H9 (cell line): ENCODE measurements around the gene ACSL3. TPM values are rescaled to one million over a fixed set of nuclear protein-coding genes. Genes with fewer than 3 reads are reported as not detected.

Experiments used
- DNase-seq: peaks from one replicate; pipeline ENCODE4 v3.0.0-alpha.2; 2017
- H2AFZ ChIP-seq: one replicate; pipeline ENCODE4 v1.6.1; 2013; ENCODE audit warnings: mild to moderate bottlenecking, low read length, control low read depth, moderate library complexity
- H2AK5ac ChIP-seq: 2 replicates; pipeline ENCODE4 v1.6.1; 2013; ENCODE audit warnings: low read length, control low read depth, mixed read lengths; ENCODE audit not compliant: insufficient read length
- H2BK120ac ChIP-seq: one replicate; pipeline ENCODE4 v1.6.1; 2013; ENCODE audit warnings: low read depth, mild to moderate bottlenecking, low read length, control low read depth, inconsistent platforms; ENCODE audit not compliant: poor library complexity, severe bottlenecking
- H2BK12ac ChIP-seq: 2 replicates; pipeline ENCODE4 v1.6.1; 2013; ENCODE audit warnings: low read length, control low read depth, mixed read lengths, low read depth; ENCODE audit not compliant: insufficient read length
- H2BK15ac ChIP-seq: 2 replicates; pipeline ENCODE4 v1.6.1; 2013; ENCODE audit warnings: low read depth, low read length, control low read depth
- H2BK20ac ChIP-seq: one replicate; pipeline ENCODE4 v1.6.1; 2013; ENCODE audit warnings: low read depth, mild to moderate bottlenecking, low read length, control low read depth, inconsistent platforms; ENCODE audit not compliant: poor library complexity, severe bottlenecking
- H2BK5ac ChIP-seq: 2 replicates; pipeline ENCODE4 v1.6.1; 2013; ENCODE audit warnings: low read length, control low read depth, mixed read lengths; ENCODE audit not compliant: insufficient read length
- H3K14ac ChIP-seq: 2 replicates; pipeline ENCODE4 v1.6.1; 2013; ENCODE audit warnings: low read length, control low read depth; ENCODE audit not compliant: insufficient read depth
- H3K18ac ChIP-seq: 2 replicates; pipeline ENCODE4 v1.6.1; 2013; ENCODE audit warnings: low read depth, mild to moderate bottlenecking, mixed read lengths, low read length, control low read depth; ENCODE audit not compliant: insufficient read length
- H3K23ac ChIP-seq: 2 replicates; pipeline ENCODE4 v1.6.1; 2013; ENCODE audit warnings: low read length, control low read depth, mixed read lengths, low read depth; ENCODE audit not compliant: insufficient read length
- H3K23me2 ChIP-seq: 2 replicates; pipeline ENCODE4 v1.6.1; 2013; ENCODE audit warnings: low read depth, mild to moderate bottlenecking, mixed read lengths, low read length, control low read depth; ENCODE audit not compliant: insufficient read length, poor library complexity, severe bottlenecking
- H3K27ac ChIP-seq: 2 replicates; pipeline ENCODE4 v1.5.1; 2013; ENCODE audit warnings: low read length, control low read depth, mixed read lengths, low read depth; ENCODE audit not compliant: insufficient read length
- H3K27me3 ChIP-seq: 2 replicates; pipeline ENCODE4 v1.6.1; 2013; ENCODE audit warnings: low read length, control low read depth, inconsistent platforms; ENCODE audit not compliant: insufficient read depth
- H3K4ac ChIP-seq: 2 replicates; pipeline ENCODE4 v1.6.1; 2013; ENCODE audit warnings: low read depth, mild to moderate bottlenecking, control low read depth, inconsistent platforms, low read length, moderate library complexity
- H3K4me1 ChIP-seq: 2 replicates; pipeline ENCODE4 v1.6.1; 2013; ENCODE audit warnings: low read length, control low read depth, inconsistent platforms; ENCODE audit not compliant: insufficient read depth
- H3K4me2 ChIP-seq: 2 replicates; pipeline ENCODE4 v1.6.1; 2013; ENCODE audit warnings: low read length, control low read depth, mixed read lengths; ENCODE audit not compliant: insufficient read length, insufficient read depth
- H3K56ac ChIP-seq: 2 replicates; pipeline ENCODE4 v1.6.1; 2013; ENCODE audit warnings: low read depth, mild to moderate bottlenecking, mixed read lengths, low read length, control low read depth; ENCODE audit not compliant: insufficient read length
- H3K79me1 ChIP-seq: 2 replicates; pipeline ENCODE4 v1.6.1; 2013; ENCODE audit warnings: low read depth, mild to moderate bottlenecking, moderate library complexity, low read length, control low read depth, inconsistent platforms; ENCODE audit not compliant: insufficient read depth, poor library complexity, severe bottlenecking
- H3K79me2 ChIP-seq: 2 replicates; pipeline ENCODE4 v1.6.1; 2013; ENCODE audit warnings: low read length, control low read depth, inconsistent platforms; ENCODE audit not compliant: insufficient read depth
- H3K9ac ChIP-seq: 2 replicates; pipeline ENCODE4 v1.6.1; 2013; ENCODE audit warnings: low read length, control low read depth, mixed read lengths; ENCODE audit not compliant: insufficient read length; ENCODE audit errors: extremely low read depth
- H3K9me3 ChIP-seq: one replicate; pipeline ENCODE4 v1.6.1; 2013; ENCODE audit warnings: low read depth, low read length, inconsistent platforms; ENCODE audit not compliant: control insufficient read depth
- H3T11ph ChIP-seq: one replicate; pipeline ENCODE4 v1.6.1; 2013; ENCODE audit warnings: mild to moderate bottlenecking, low read length, control low read depth, inconsistent platforms
- H4K20me1 ChIP-seq: one replicate; pipeline ENCODE4 v1.6.1; 2013; ENCODE audit not compliant: control insufficient read depth, insufficient read length, insufficient read depth
- H4K5ac ChIP-seq: 2 replicates; pipeline ENCODE4 v1.6.1; 2013; ENCODE audit warnings: low read depth, mild to moderate bottlenecking, mixed read lengths, low read length, control low read depth; ENCODE audit not compliant: insufficient read length
- H4K8ac ChIP-seq: replicated peaks from 2 replicates; pipeline ENCODE4 v1.6.1; 2013; ENCODE audit warnings: low read length, control low read depth, mixed read lengths, low read depth; ENCODE audit not compliant: insufficient read length
- H4K91ac ChIP-seq: 2 replicates; pipeline ENCODE4 v1.6.1; 2013; ENCODE audit warnings: low read depth, mild to moderate bottlenecking, moderate library complexity, mixed read lengths, low read length, control low read depth; ENCODE audit not compliant: insufficient read length
- H3K27ac Mint-ChIP-seq, 3 experiments: 2 replicates in 2 of 3; 3 replicates in 1 of 3; pipeline ENCODE4 v1.8.0; 2020 to 2021; ENCODE audit warnings: mixed read lengths in 3 of 3, mild to moderate bottlenecking in 1 of 3, moderate library complexity in 1 of 3
- H3K27me3 Mint-ChIP-seq: 2 replicates; pipeline ENCODE4 v1.8.0; 2021; ENCODE audit warnings: low read depth, mild to moderate bottlenecking, moderate library complexity, mixed read lengths
- H3K36me3 Mint-ChIP-seq, 3 experiments: 2 replicates in 2 of 3; 3 replicates in 1 of 3; pipeline ENCODE4 v1.8.0; 2020 to 2021; ENCODE audit warnings: low read depth in 3 of 3, mixed read lengths in 3 of 3; ENCODE audit not compliant: insufficient read depth in 1 of 3
- H3K4me1 Mint-ChIP-seq, 2 experiments: 2 replicates each; pipeline ENCODE4 v1.8.0; 2020; ENCODE audit warnings: mixed read lengths in 2 of 2
- H3K4me3 Mint-ChIP-seq, 2 experiments: 2 replicates in 1 of 2; 3 replicates in 1 of 2; pipeline ENCODE4 v1.8.0; 2020 to 2021; ENCODE audit warnings: mild to moderate bottlenecking in 2 of 2, mixed read lengths in 2 of 2, moderate library complexity in 1 of 2
- H3K9me3 Mint-ChIP-seq, 2 experiments: 2 replicates in 1 of 2; 3 replicates in 1 of 2; pipeline ENCODE4 v1.8.0; 2020; ENCODE audit warnings: mild to moderate bottlenecking in 2 of 2, mixed read lengths in 2 of 2, moderate library complexity in 1 of 2
- WGBS: extraction: QIAGEN DNeasy Blood & Tissue Kit; methylation state at CpG from one replicate; pipeline ENCODE4 v1.1.7; 2013; ENCODE audit warnings: missing lambda C conversion rate, low lambda C conversion rate, mixed read lengths; ENCODE audit not compliant: insufficient read length; ENCODE audit errors: extremely low coverage; 5-methylcytosine and 5-hydroxymethylcytosine counted together
- total RNA-seq: library from RNA; stranded (reverse); gene quantifications from 2 replicates; pipeline ENCODE4 v1.2.1, GENCODE V29; 2021
- TF ChIP-seq, protein P1 (sequence below): fragments of 200-600 bp; sonication (generic); conservative IDR thresholded peaks from 3 replicates; pipeline ENCODE4 v1.8.0; 2021; ENCODE audit warnings: antibody characterized with exemption, mild to moderate bottlenecking

ACSL3 gene
- total RNA-seq, 1 experiment from 2014 or later: 60.9 TPM

DNA sequence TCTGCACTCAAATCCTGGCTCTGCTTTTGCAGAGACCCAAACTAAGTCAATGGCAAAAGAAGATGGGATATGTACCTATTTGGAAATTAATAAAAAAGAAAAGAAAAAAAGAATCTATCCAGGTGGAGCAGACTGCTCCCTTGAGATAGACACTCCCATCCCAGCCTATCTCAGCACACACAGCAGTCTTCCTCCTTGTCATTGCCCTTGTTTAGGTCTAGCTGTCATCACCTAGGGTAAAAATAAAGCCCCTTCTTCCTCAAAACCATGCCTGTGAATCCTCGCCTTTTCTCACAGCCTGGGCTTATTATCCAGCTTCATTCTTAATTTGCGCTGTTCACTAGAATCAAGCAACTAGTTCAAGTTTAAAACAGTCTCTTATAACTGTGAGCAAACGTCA is 30.7 kb upstream of the ACSL3 start:
- Histone ChIP-seq H3K4me2 (no peak overlapping the region), H3K79me2 (no peaks in the 10 kb centered on the region), H2BK15ac (no peak overlapping the region), H2BK12ac (no peak overlapping the region), H2BK20ac (no peak overlapping the region), H3K18ac (no peak overlapping the region), H3K23ac (no peak overlapping the region), H4K20me1 (no peaks in the 10 kb centered on the region), H3K79me1 (no peaks in the 10 kb centered on the region), H3K23me2 (no peaks in the 10 kb centered on the region), H4K8ac (no peak overlapping the region), H2AFZ (no peak overlapping the region), H4K91ac (no peak overlapping the region), H3K9me3 (no peaks in the 10 kb centered on the region), H3K27ac (no peak overlapping the region), H3T11ph (no peak overlapping the region), H2BK120ac (no peak overlapping the region), H2BK5ac (no peak overlapping the region), H2AK5ac (no peak overlapping the region), H3K9ac (no peak overlapping the region), H3K27me3 (no peaks in the 10 kb centered on the region), H3K14ac (no peak overlapping the region), H3K4me1 (no peaks in the 10 kb centered on the region), H4K5ac (no peak overlapping the region), H3K56ac (no peak overlapping the region), H3K4ac (no peak overlapping the region)
- no peaks in the 10 kb centered on the region for H3K4me1 Mint-ChIP-seq
- no CpG with 5 or more reads among the region's 3 CpGs for WGBS
- no peaks in the 10 kb centered on the region for H3K27me3 Mint-ChIP-seq
- no peak for DNase-seq
- H3K27ac Mint-ChIP-seq: no peak overlapping the region
- TF ChIP-seq, protein P1, sequence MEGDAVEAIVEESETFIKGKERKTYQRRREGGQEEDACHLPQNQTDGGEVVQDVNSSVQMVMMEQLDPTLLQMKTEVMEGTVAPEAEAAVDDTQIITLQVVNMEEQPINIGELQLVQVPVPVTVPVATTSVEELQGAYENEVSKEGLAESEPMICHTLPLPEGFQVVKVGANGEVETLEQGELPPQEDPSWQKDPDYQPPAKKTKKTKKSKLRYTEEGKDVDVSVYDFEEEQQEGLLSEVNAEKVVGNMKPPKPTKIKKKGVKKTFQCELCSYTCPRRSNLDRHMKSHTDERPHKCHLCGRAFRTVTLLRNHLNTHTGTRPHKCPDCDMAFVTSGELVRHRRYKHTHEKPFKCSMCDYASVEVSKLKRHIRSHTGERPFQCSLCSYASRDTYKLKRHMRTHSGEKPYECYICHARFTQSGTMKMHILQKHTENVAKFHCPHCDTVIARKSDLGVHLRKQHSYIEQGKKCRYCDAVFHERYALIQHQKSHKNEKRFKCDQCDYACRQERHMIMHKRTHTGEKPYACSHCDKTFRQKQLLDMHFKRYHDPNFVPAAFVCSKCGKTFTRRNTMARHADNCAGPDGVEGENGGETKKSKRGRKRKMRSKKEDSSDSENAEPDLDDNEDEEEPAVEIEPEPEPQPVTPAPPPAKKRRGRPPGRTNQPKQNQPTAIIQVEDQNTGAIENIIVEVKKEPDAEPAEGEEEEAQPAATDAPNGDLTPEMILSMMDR: no peak
- H3K4me3 Mint-ChIP-seq: no peak overlapping the region
- no peaks in the 10 kb centered on the region for H3K36me3 Mint-ChIP-seq
- no peaks in the 10 kb centered on the region for H3K9me3 Mint-ChIP-seq
